Bronchial epithelial cell (primary cell): Measurements from ENCODE around the gene MAD2L2. TPM values are rescaled to one million over a fixed set of nuclear protein-coding genes. Genes with fewer than 3 reads are reported as not detected.
A peak's percentile ranks its signal among the peaks of the same experiment; 100 is the strongest.

Experiments used
- DNase-seq: peaks from one replicate; pipeline ENCODE4 v3.0.0-alpha.2; 2010; ENCODE audit warnings: low read depth
- FAIRE-seq: peaks from 2 replicates; lab custom pipeline; 2011; peaks lifted over from hg19 to GRCh38; lab: Jason Lieb, UNC
- H3K27me3 ChIP-seq: 2 replicates; pipeline ENCODE4 v1.5.1; 2011; ENCODE audit warnings: low read length; ENCODE audit not compliant: control insufficient read depth, insufficient read depth
- H3K36me3 ChIP-seq: 2 replicates; pipeline ENCODE4 v1.5.1; 2011; ENCODE audit warnings: low read length; ENCODE audit not compliant: control insufficient read depth, insufficient read depth
- H3K4me3 ChIP-seq: 2 replicates; pipeline ENCODE4 v1.5.1; 2011; ENCODE audit warnings: mild to moderate bottlenecking, low read depth, low read length, control low read depth
- CTCF ChIP-seq: IDR thresholded peaks from 2 replicates; pipeline ENCODE4 v1.5.1; 2011; ENCODE audit warnings: mild to moderate bottlenecking, moderate library complexity, low read length, control low read depth, inconsistent platforms; ENCODE audit not compliant: insufficient read depth, severe bottlenecking
- total RNA-seq: library from RNA; depleted of rRNA; stranded (reverse); fragments of >200 nt; gene quantifications from 2 replicates; pipeline ENCODE4 v1.2.1, GENCODE V29; 2014

The MAD2L2 gene
- total RNA-seq, 1 donor from 2014 or later = 44.5 TPM

DNA sequence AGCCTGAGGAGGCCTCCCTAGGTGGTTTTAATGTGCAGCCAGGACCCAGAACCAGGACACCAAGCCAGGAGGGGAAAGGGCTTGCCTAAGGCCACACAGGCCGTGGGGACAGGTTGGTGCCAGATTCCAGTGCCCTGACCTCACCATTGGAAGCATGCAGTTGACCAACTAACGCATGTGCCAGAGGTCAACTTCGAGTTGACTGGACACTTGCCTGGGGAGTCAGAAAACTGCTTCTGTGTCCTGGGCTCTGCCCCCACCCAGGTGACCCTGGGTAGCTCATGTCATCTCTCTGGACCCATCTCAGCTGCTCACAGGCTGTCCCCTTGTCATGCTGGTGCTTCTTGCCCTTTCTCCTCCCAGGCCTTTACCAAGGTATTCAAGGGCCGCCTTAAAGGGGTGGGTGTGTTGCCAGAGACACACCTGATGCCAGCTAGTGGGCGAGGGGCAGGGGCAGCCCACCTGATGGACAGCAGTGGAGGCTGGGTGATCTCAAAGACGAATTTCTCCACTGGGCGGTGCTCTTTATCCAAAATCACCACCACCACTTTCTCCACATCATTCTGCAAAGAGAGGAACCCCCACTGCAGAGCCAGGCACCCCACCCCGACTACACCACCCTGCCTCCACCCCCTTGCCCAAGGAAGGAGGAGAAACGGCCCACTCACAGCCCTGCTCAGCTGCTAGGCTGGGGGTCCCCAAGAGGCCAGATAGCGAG lies 4.4 kb downstream of the MAD2L2 start:
- Histone ChIP-seq H3K36me3 (peaks cover 15% of the 10 kb centered on the region), H3K4me3 (no peak overlapping the region), H3K27me3 (no peaks in the 10 kb centered on the region)
- FAIRE-seq (peak; percentile 36), DNase-seq (no peak)
- no peak for TF ChIP-seq CTCF

DNA sequence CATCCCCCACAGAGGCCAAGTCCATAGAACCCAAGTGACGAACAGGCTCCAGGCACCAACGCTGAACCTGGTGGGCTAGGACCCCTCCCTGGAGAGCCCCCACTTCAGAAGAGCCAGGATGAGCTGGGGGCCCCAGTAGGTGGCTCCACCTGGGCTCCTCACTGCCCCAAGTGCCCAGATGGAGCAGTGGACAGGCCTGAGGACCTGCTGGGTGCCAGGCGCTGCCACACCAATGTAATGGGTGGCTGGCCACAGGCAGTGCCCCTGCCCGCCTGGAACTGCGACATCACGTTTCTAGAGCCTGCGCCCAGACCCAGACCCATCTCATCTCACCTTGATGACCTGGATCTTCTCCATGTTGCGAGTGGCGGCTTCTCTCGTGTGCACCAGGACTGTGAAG lies 5.6 kb downstream of the MAD2L2 start:
- FAIRE-seq = no peak
- Histone ChIP-seq H3K36me3 (peaks cover 15% of the 10 kb centered on the region), H3K4me3 (no peak overlapping the region), H3K27me3 (no peaks in the 10 kb centered on the region)
- DNase-seq = no peak
- no peak for TF ChIP-seq CTCF

GRCh38 chr1:11674488-11674887 lies 6.5 kb downstream of the MAD2L2 start:
- FAIRE-seq (no peak), DNase-seq (no peak)
- no peak for TF ChIP-seq CTCF
- peaks cover 15% of the 10 kb centered on the region for H3K36me3 ChIP-seq
- no peaks in the 10 kb centered on the region for H3K27me3 ChIP-seq
- H3K4me3 ChIP-seq = no peak overlapping the region

DNA sequence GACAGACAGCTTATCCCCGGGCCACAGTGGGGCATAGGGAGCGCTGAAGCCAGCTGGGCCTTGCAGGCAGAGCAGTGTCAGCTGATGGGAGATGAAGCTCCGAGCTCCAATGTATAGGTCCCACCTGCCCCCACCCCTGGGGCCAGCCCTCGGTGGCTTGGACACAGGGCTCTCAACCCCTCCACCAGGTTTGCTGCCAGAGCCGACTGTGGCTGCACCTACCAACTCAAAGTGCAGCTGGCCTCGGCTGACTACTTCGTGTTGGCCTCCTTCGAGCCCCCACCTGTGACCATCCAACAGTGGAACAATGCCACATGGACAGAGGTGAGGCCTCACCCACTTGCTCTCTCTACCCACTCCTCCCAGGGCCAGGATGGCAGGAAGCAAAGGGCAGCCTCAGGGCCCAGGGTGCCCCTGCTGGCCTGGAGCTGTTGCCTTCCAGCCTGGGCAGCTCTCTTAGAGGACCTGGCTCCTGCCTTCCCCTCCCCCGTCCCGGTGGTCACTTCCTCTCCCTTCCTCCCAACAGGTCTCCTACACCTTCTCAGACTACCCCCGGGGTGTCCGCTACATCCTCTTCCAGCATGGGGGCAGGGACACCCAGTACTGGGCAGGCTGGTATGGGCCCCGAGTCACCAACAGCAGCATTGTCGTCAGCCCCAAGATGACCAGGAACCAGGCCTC lies 7.7 kb downstream of the MAD2L2 start:
- H3K4me3 ChIP-seq = no peak overlapping the region
- H3K27me3 ChIP-seq = no peaks in the 10 kb centered on the region
- DNase-seq = no peak
- no peak for TF ChIP-seq CTCF
- peak; percentile 80 for FAIRE-seq
- peaks cover 16% of the 10 kb centered on the region for H3K36me3 ChIP-seq

- peaks cover 14% of the 10 kb centered on the region for H3K36me3 ChIP-seq
- DNase-seq = no peak
- no peaks in the 10 kb centered on the region for H3K27me3 ChIP-seq
- FAIRE-seq = no peak
- H3K4me3 ChIP-seq = no peak overlapping the region
- TF ChIP-seq CTCF = no peak
Measured at GRCh38 chr1:11671544-11672286, 9.2 kb downstream of the MAD2L2 start.
